ENCODE measurements around the gene MSRB3.

GRCh38 chr12:65384240-65384639 is 105.8 kb downstream of the MSRB3 start:
- TF ChIP-seq CTCF (IDR thresholded peaks at IDR 0.05) (no peak), POLR2A (IDR thresholded peaks at IDR 0.05) (no peak)

Measured in body of pancreas (tissue), 4 donors.